H1 (cell line): ENCODE measurements around the gene ANK3. TPM values are rescaled to one million over a fixed set of nuclear protein-coding genes. Genes with fewer than 3 reads are reported as not detected.

Experiments
- CTCF ChIA-PET: fragments of 300-600 bp; sonication (Branson Sonifier 250); formaldehyde crosslinking; loops from one replicate; lab custom pipeline; 2021; ENCODE audit not compliant: partially characterized antibody; lab: Charles Lee
- POLR2A ChIA-PET: fragments of 300-600 bp; sonication (Branson Sonifier 250); formaldehyde crosslinking; loops from one replicate; lab custom pipeline; 2021; ENCODE audit warnings: inconsistent platforms; ENCODE audit not compliant: partially characterized antibody; lab: Charles Lee
- DNase-seq, 2 experiments: peaks; one replicate each; pipeline versions ENCODE4 v3.0.0 to v3.0.0-alpha.2; 2010 to 2022; ENCODE audit warnings: low spot score in 2 of 2, low read depth in 1 of 2, mixed read lengths in 1 of 2
- FAIRE-seq: peaks from 2 replicates; lab custom pipeline; 2011; peaks lifted over from hg19 to GRCh38; lab: Jason Lieb, UNC
- H2AFZ ChIP-seq: 2 replicates; pipeline ENCODE4 v1.8.1; 2012; ENCODE audit warnings: low read length, inconsistent platforms
- H2AK5ac ChIP-seq: 2 replicates; pipeline ENCODE4 v1.6.1; 2013; ENCODE audit warnings: low read depth, low read length
- H2BK120ac ChIP-seq: replicated peaks from 2 replicates; pipeline ENCODE3; 2013; ENCODE audit warnings: low read depth, low read length, inconsistent platforms
- H2BK12ac ChIP-seq: 2 replicates; pipeline ENCODE4 v1.6.1; 2013; ENCODE audit warnings: low read depth, low read length
- H2BK15ac ChIP-seq: 2 replicates; pipeline ENCODE4 v1.6.1; 2013; ENCODE audit warnings: low read length
- H2BK20ac ChIP-seq: 2 replicates; pipeline ENCODE4 v1.6.1; 2013; ENCODE audit warnings: low read length
- H2BK5ac ChIP-seq: 2 replicates; pipeline ENCODE4 v1.6.1; 2013; ENCODE audit warnings: low read depth, low read length
- H3K14ac ChIP-seq: 2 replicates; pipeline ENCODE4 v1.6.1; 2013; ENCODE audit warnings: inconsistent platforms; ENCODE audit not compliant: insufficient read length
- H3K18ac ChIP-seq: 2 replicates; pipeline ENCODE4 v1.6.1; 2013; ENCODE audit warnings: low read length; ENCODE audit errors: extremely low read depth
- H3K23ac ChIP-seq: 2 replicates; pipeline ENCODE4 v1.6.1; 2013; ENCODE audit warnings: inconsistent platforms; ENCODE audit not compliant: insufficient read length
- H3K23me2 ChIP-seq: 2 replicates; pipeline ENCODE4 v1.6.1; 2013; ENCODE audit warnings: low read depth, low read length
- H3K27ac ChIP-seq: 2 replicates; pipeline ENCODE4 v1.6.1; 2011; ENCODE audit warnings: low read depth, low read length, inconsistent platforms
- H3K27me3 ChIP-seq, 4 experiments: replicated peaks in 1 of 4; 1 replicate in 1 of 4; 2 replicates in 3 of 4; pipeline versions ENCODE4 v1.6.1 to v1.8.1; 2011 to 2013; ENCODE audit warnings: low read length in 3 of 4, mild to moderate bottlenecking in 3 of 4, inconsistent platforms in 2 of 4, mixed read lengths in 2 of 4, moderate library complexity in 1 of 4; ENCODE audit not compliant: control insufficient read depth in 3 of 4, insufficient read depth in 3 of 4; ENCODE audit errors: extremely low read depth in 1 of 4
- H3K36me3 ChIP-seq, 4 experiments: 2 replicates each; pipeline versions ENCODE4 v1.6.1 to v1.8.1; 2011 to 2013; ENCODE audit warnings: mild to moderate bottlenecking in 4 of 4, low read length in 3 of 4, moderate library complexity in 2 of 4, control low read depth in 1 of 4, inconsistent platforms in 1 of 4; ENCODE audit not compliant: insufficient read depth in 4 of 4, control insufficient read depth in 2 of 4
- H3K4ac ChIP-seq: replicated peaks from 2 replicates; pipeline ENCODE3; 2013; ENCODE audit warnings: low read length, low read depth, mixed read lengths, inconsistent platforms; ENCODE audit not compliant: insufficient read length
- H3K4me1 ChIP-seq, 4 experiments: replicated peaks in 1 of 4; 1 replicate in 1 of 4; 2 replicates in 3 of 4; pipeline versions ENCODE4 v1.6.1 to v1.8.1; 2011 to 2013; ENCODE audit warnings: low read length in 3 of 4, inconsistent platforms in 2 of 4, mixed read lengths in 1 of 4; ENCODE audit not compliant: insufficient read depth in 4 of 4, control insufficient read depth in 3 of 4
- H3K4me2 ChIP-seq, 2 experiments: 2 replicates each; pipeline versions ENCODE4 v1.6.1 to v1.8.1; 2011 to 2013; ENCODE audit warnings: low read depth in 2 of 2, low read length in 2 of 2, control low read depth in 1 of 2, inconsistent platforms in 1 of 2, mild to moderate bottlenecking in 1 of 2; ENCODE audit not compliant: insufficient read depth in 1 of 2
- H3K4me3 ChIP-seq, 4 experiments: fragments of 200-600, 300-600 bp in 1 of 4; sonication (generic), shearing (Covaris generic), sonication (Bioruptor Twin) in 1 of 4; 2 replicates each; pipeline versions ENCODE4 v1.5.1 to v1.8.1; 2011 to 2016; ENCODE audit warnings: low read length in 4 of 4, low read depth in 3 of 4, control low read depth in 2 of 4, inconsistent platforms in 2 of 4, mild to moderate bottlenecking in 2 of 4, mixed read lengths in 1 of 4, moderate library complexity in 1 of 4; ENCODE audit not compliant: insufficient read depth in 2 of 4; ENCODE audit errors: extremely low read depth in 1 of 4
- H3K56ac ChIP-seq: replicated peaks from 2 replicates; pipeline ENCODE3; 2013; ENCODE audit warnings: low read depth, mild to moderate bottlenecking, mixed read lengths, low read length, inconsistent platforms; ENCODE audit not compliant: insufficient read length
- H3K79me1 ChIP-seq: 2 replicates; pipeline ENCODE4 v1.6.1; 2013; ENCODE audit warnings: low read depth, low read length, control low read depth
- H3K79me2 ChIP-seq, 2 experiments: 2 replicates each; pipeline versions ENCODE4 v1.6.1 to v1.8.1; 2012 to 2013; ENCODE audit warnings: low read length in 2 of 2, mild to moderate bottlenecking in 2 of 2, inconsistent platforms in 1 of 2; ENCODE audit not compliant: insufficient read depth in 2 of 2, control insufficient read depth in 1 of 2
- H3K9ac ChIP-seq, 4 experiments: replicated peaks in 1 of 4; 1 replicate in 1 of 4; 2 replicates in 3 of 4; pipeline versions ENCODE4 v1.6.1 to v1.8.1; 2011 to 2013; ENCODE audit warnings: low read depth in 3 of 4, low read length in 3 of 4, control low read depth in 2 of 4, mild to moderate bottlenecking in 2 of 4, moderate library complexity in 2 of 4, inconsistent platforms in 1 of 4; ENCODE audit errors: extremely low read depth in 1 of 4
- H3K9me3 ChIP-seq, 2 experiments: 2 replicates each; pipeline versions ENCODE4 v1.6.1 to v1.8.1; 2012 to 2013; ENCODE audit warnings: mild to moderate bottlenecking in 2 of 2, moderate library complexity in 2 of 2, control low read depth in 1 of 2, inconsistent platforms in 1 of 2, low read depth in 1 of 2, low read length in 1 of 2, mixed read lengths in 1 of 2; ENCODE audit not compliant: insufficient read depth in 2 of 2
- H4K20me1 ChIP-seq, 2 experiments: replicated peaks in 1 of 2; 2 replicates each; pipeline versions ENCODE3 to v1.8.1; 2011 to 2013; ENCODE audit warnings: inconsistent platforms in 2 of 2, low read length in 2 of 2, mild to moderate bottlenecking in 1 of 2; ENCODE audit not compliant: insufficient read depth in 2 of 2, control insufficient read depth in 1 of 2
- H4K5ac ChIP-seq: 2 replicates; pipeline ENCODE4 v1.6.1; 2013; ENCODE audit warnings: low read length, low read depth, mixed read lengths, inconsistent platforms; ENCODE audit not compliant: insufficient read length
- H4K8ac ChIP-seq: 2 replicates; pipeline ENCODE4 v1.8.0; 2013; ENCODE audit warnings: mild to moderate bottlenecking, moderate library complexity, low read length, inconsistent platforms; ENCODE audit not compliant: insufficient read depth; ENCODE audit errors: extremely low read depth
- H4K91ac ChIP-seq: replicated peaks from 2 replicates; pipeline ENCODE3; 2013; ENCODE audit warnings: low read length, mixed read lengths, inconsistent platforms; ENCODE audit not compliant: insufficient read length
- ASH2L ChIP-seq: fragments of 200-600, 300-600 bp; sonication (generic); IDR thresholded peaks from one replicate; pipeline ENCODE4 v1.7.1; 2017; ENCODE audit warnings: low read length
- CBX8 ChIP-seq: fragments of 300-800, 300-1000 bp; sonication (generic); IDR thresholded peaks from 2 replicates; pipeline ENCODE4 v1.7.1; 2016; ENCODE audit warnings: low read depth, low read length, borderline replicate concordance
- CTBP2 ChIP-seq: IDR thresholded peaks from 2 replicates; pipeline ENCODE4 v1.7.0; 2011; ENCODE audit warnings: borderline replicate concordance, mild to moderate bottlenecking, moderate library complexity, mixed read lengths, low read length; ENCODE audit not compliant: insufficient read depth, insufficient read length
- HDAC2 ChIP-seq, 2 experiments: fragments of 300-600 bp in 1 of 2; sonication (generic) in 1 of 2; IDR thresholded peaks; 2 replicates each; pipeline ENCODE4 v1.6.1; 2011 to 2012; ENCODE audit warnings: low read depth in 2 of 2, low read length in 2 of 2, mild to moderate bottlenecking in 2 of 2, moderate library complexity in 2 of 2, borderline replicate concordance in 1 of 2, inconsistent platforms in 1 of 2
- HDAC6 ChIP-seq: IDR thresholded peaks from one replicate; pipeline ENCODE4 v1.7.1; 2012; ENCODE audit warnings: low read depth, mild to moderate bottlenecking, inconsistent platforms, low read length, moderate library complexity
- MAFK ChIP-seq: IDR thresholded peaks from 2 replicates; pipeline ENCODE4 v1.6.1; 2012; ENCODE audit warnings: low read depth, mild to moderate bottlenecking, improper control_type of control experiment, low read length
- NRF1 ChIP-seq: IDR thresholded peaks from 2 replicates; pipeline ENCODE4 v1.6.1; 2011; ENCODE audit warnings: mild to moderate bottlenecking, low read depth, low read length, improper control_type of control experiment
- POU5F1 ChIP-seq: IDR thresholded peaks from 2 replicates; pipeline ENCODE4 v1.6.1; 2011; ENCODE audit warnings: low read depth, mild to moderate bottlenecking, low read length, moderate library complexity
- RFX5 ChIP-seq: IDR thresholded peaks from 2 replicates; pipeline ENCODE4 v1.6.1; 2011; ENCODE audit warnings: low read depth, low read length, improper control_type of control experiment, borderline replicate concordance
- RXRA ChIP-seq: IDR thresholded peaks from 2 replicates; pipeline ENCODE4 v1.6.1; 2011; ENCODE audit warnings: low read depth, mild to moderate bottlenecking, low read length, moderate library complexity; ENCODE audit not compliant: insufficient read depth
- SIN3A ChIP-seq, 2 experiments: IDR thresholded peaks in 1 of 2; conservative IDR thresholded peaks in 1 of 2; 2 replicates each; pipeline ENCODE4 v1.6.1; 2011 to 2012; ENCODE audit warnings: low read length in 2 of 2, improper control_type of control experiment in 1 of 2, low read depth in 1 of 2, mild to moderate bottlenecking in 1 of 2
- SIRT6 ChIP-seq: IDR thresholded peaks from one replicate; pipeline ENCODE4 v1.7.1; 2012; ENCODE audit warnings: low read length, inconsistent platforms
- SP2 ChIP-seq: IDR thresholded peaks from 2 replicates; pipeline ENCODE4 v1.6.1; 2012; ENCODE audit warnings: mild to moderate bottlenecking, low read length, inconsistent platforms
- TCF12 ChIP-seq: IDR thresholded peaks from 2 replicates; pipeline ENCODE4 v1.6.1; 2011; ENCODE audit warnings: low read depth, mild to moderate bottlenecking, low read length
- TEAD4 ChIP-seq: IDR thresholded peaks from 2 replicates; pipeline ENCODE4 v1.6.1; 2012; ENCODE audit warnings: low read depth, low read length, inconsistent platforms, mixed read lengths
- ZNF274 ChIP-seq: IDR thresholded peaks from 2 replicates; pipeline ENCODE4 v1.7.0; 2012; ENCODE audit warnings: low read length, borderline replicate concordance; ENCODE audit errors: extremely low read depth
- WGBS, 2 experiments: shearing (Covaris generic) in 1 of 2; methylation state at CpG; one replicate each; pipeline versions ENCODE4 v1.1.6 to v1.1.7; 2013 to 2015; ENCODE audit warnings: low lambda C conversion rate in 2 of 2, mixed read lengths in 2 of 2, inconsistent platforms in 1 of 2, low coverage in 1 of 2, missing lambda C conversion rate in 1 of 2; ENCODE audit not compliant: insufficient replicate concordance in 2 of 2, insufficient coverage in 1 of 2, insufficient read length in 1 of 2; ENCODE audit errors: extremely low coverage in 1 of 2, missing lambda C conversion rate in 1 of 2; 5-methylcytosine and 5-hydroxymethylcytosine counted together
- polyA plus RNA-seq, 7 experiments: library from polyadenylated mRNA; depleted of rRNA in 3 of 7; stranded (reverse) in 5 of 7; unstranded in 2 of 7; fragments of >200 nt in 5 of 7; fragments of 200-250 nt in 2 of 7; gene quantifications; 1 replicate in 5 of 7; 2 replicates in 1 of 7; 4 replicates in 1 of 7; pipeline versions ENCODE4 v1.2.1 to v1.2.3, GENCODE V29; 2011 to 2013; ENCODE audit warnings: missing spikeins in 2 of 7, mixed read lengths in 2 of 7
- total RNA-seq: library from RNA; stranded (reverse); fragmentation: NEBNext Ultra II Directional; extraction: Animal tissue kit (Norgen Biotek cat#: 25700); gene quantifications from 2 replicates; pipeline ENCODE4 v1.2.1, GENCODE V29; 2021

The ANK3 gene
- total and polyA plus RNA-seq, 2 of the 8 experiments (the other 6 are each of a cell fraction or from before 2014, with no cell fraction given) = 18.1 to 67.9 TPM

DNA sequence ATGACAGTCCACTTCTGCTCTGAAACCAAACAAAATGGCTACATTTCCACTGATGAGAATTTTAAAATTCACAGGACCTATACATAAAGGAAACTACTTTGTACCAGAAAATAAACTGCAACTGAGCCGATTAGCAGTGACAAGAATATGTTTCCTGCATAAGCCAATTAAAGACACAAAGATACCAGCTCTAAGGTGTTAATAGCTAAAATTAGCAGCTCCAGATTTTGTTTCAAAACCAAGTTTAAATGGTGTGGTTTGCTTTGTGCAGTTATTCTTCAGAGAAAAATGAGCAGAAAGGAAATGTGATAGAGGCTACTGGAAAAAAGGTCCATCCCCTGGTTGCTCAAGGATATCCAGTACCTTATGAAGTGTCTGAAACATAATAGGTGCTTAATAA, 123.2 kb downstream of the ANK3 start:
- Histone ChIP-seq H3K23ac (no peak overlapping the region), H3K27ac (no peak overlapping the region), H3K14ac (no peak overlapping the region), H2BK12ac (no peak overlapping the region), H4K91ac (no peak overlapping the region), H3K9me3 (no peaks in the 10 kb centered on the region), H3K79me2 (no peaks in the 10 kb centered on the region), H3K27me3 (no peaks in the 10 kb centered on the region), H3K23me2 (no peaks in the 10 kb centered on the region), H2BK5ac (no peak overlapping the region), H3K18ac (no peak overlapping the region), H2BK20ac (no peak overlapping the region), H3K79me1 (no peaks in the 10 kb centered on the region), H4K5ac (no peak overlapping the region), H2BK120ac (no peak overlapping the region), H2AK5ac (no peak overlapping the region), H3K4me1 (no peaks in the 10 kb centered on the region), H3K56ac (no peak overlapping the region), H2BK15ac (no peak overlapping the region), H3K4me3 (no peak overlapping the region), H3K4ac (no peak overlapping the region), H3K36me3 (no peaks in the 10 kb centered on the region), H4K8ac (no peak overlapping the region), H4K20me1 (no peaks in the 10 kb centered on the region), H3K9ac (no peak overlapping the region), H3K4me2 (no peak overlapping the region), H2AFZ (no peak overlapping the region)
- WGBS, 2 experiments = 86% methylated on average over 1 of the region's 1 CpG; no CpG with 5 or more reads in 1 of the 2 experiments
- FAIRE-seq (no peak), DNase-seq (no peak)
- POLR2A ChIA-PET = no interaction called here
- CTCF ChIA-PET = no interaction called here
- no peak for TF ChIP-seq ZNF274
- TF ChIP-seq TCF12 = no peak
- no peak for TF ChIP-seq ASH2L
- TF ChIP-seq SIRT6 = no peak
- TF ChIP-seq RFX5 = no peak
- no peak for TF ChIP-seq HDAC2 (IDR thresholded peaks at IDR 0.05; ENCODE audit: borderline replicate concordance in 1 of 2, low read depth in 2 of 2, low read length in 2 of 2)
- TF ChIP-seq CBX8 = no peak
- TF ChIP-seq SP2 = no peak
- TF ChIP-seq CTBP2 = no peak
- TF ChIP-seq HDAC6 = no peak
- no peak for TF ChIP-seq RXRA
- no peak for TF ChIP-seq SIN3A (conservative IDR thresholded peaks at IDR 0.05 in 1 of 2, IDR thresholded peaks at IDR 0.05 in 1 of 2; ENCODE audit: low read depth in 1 of 2, low read length in 2 of 2)
- TF ChIP-seq TEAD4 = no peak
- no peak for TF ChIP-seq MAFK
- no peak for TF ChIP-seq NRF1
- no peak for TF ChIP-seq POU5F1
